Hematopoietic multipotent progenitor cell (in vitro differentiated cells): ENCODE results near the gene FOXA3. TPM values are rescaled to one million over a fixed set of nuclear protein-coding genes. Genes with fewer than 3 reads are reported as not detected.
"Not testable (repeated sequence)": the region's sequence is repeated elsewhere in the genome, so short reads cannot be mapped to it uniquely, and the experiment has no call there.

Experiments
- DNase-seq, 3 donors: peaks; one replicate each; pipeline ENCODE4 v3.0.0-alpha.2; 2011 to 2015; ENCODE audit warnings: low read depth in 2 of 3, low spot score in 2 of 3
- total RNA-seq: library from RNA; depleted of rRNA; stranded (reverse); fragments of >200 nt; gene quantifications from one replicate; pipeline ENCODE4 v1.2.3, GENCODE V29; 2012

Gene FOXA3
- total RNA-seq, 1 donor: 1.6 TPM

GRCh38 chr19:45886427-45887199 lies 22.5 kb downstream of the FOXA3 start:
- peak; percentile 79 to 96 (median 91) for DNase-seq

GRCh38 chr19:45887200-45887710 lies 23.1 kb downstream of the FOXA3 start:
- no peak for DNase-seq

GRCh38 chr19:45889210-45889885 lies 25.2 kb downstream of the FOXA3 start:
- no peak for DNase-seq

GRCh38 chr19:45890877-45891276 lies 26.8 kb downstream of the FOXA3 start:
- no peak for DNase-seq

GRCh38 chr19:45895519-45895972 lies 31.4 kb downstream of the FOXA3 start:
- DNase-seq: no peak

- not testable (repeated sequence) for DNase-seq
Measured at GRCh38 chr19:45895983-45896599, 32.0 kb downstream of the FOXA3 start.

- DNase-seq: no peak
Measured at GRCh38 chr19:45897261-45897812, 33.2 kb downstream of the FOXA3 start.

- no peak for DNase-seq
Measured at GRCh38 chr19:45899253-45899652, 35.1 kb downstream of the FOXA3 start.

GRCh38 chr19:45899919-45900589 lies 35.9 kb downstream of the FOXA3 start:
- no peak for DNase-seq

GRCh38 chr19:45900738-45901431 lies 36.8 kb downstream of the FOXA3 start:
- DNase-seq: no peak

GRCh38 chr19:45901432-45901911 lies 37.3 kb downstream of the FOXA3 start:
- peak in 2 of 3 donors; percentile 67 to 70 for DNase-seq

GRCh38 chr19:45901912-45902650 lies 38.0 kb downstream of the FOXA3 start, which contains the start of gene MYPOP:
TSS of gene MYPOP (minus strand) at chr19:45902613. CDS start at chr19:45901773, 840 bp downstream.
- no peak for DNase-seq

GRCh38 chr19:45902651-45903625 lies 38.8 kb downstream of the FOXA3 start:
- peak; percentile 97 to 100 (median 98) for DNase-seq

- no peak for DNase-seq
Measured at GRCh38 chr19:45905011-45905410, 40.9 kb downstream of the FOXA3 start.

- no peak for DNase-seq
Measured at GRCh38 chr19:45906221-45906620, 42.1 kb downstream of the FOXA3 start.

- no peak for DNase-seq
Measured at GRCh38 chr19:45908956-45909355, 44.8 kb downstream of the FOXA3 start.

- no peak for DNase-seq
Measured at GRCh38 chr19:45911291-45911690, 47.2 kb downstream of the FOXA3 start.
